Smooth muscle cell (in vitro differentiated cells): ENCODE data around the gene HMCES. TPM values are rescaled to one million over a fixed set of nuclear protein-coding genes. Genes with fewer than 3 reads are reported as not detected.

Source experiments
- DNase-seq: peaks from one replicate; lab custom pipeline; 2025; ENCODE audit not compliant: unreplicated experiment; lab: John Stamatoyannopoulos, UW
- H2AFZ ChIP-seq: fragments of 200-600 bp; sonication (generic); 2 replicates; pipeline ENCODE4 v1.6.0; 2016; ENCODE audit warnings: antibody characterized with exemption, low read depth, mild to moderate bottlenecking
- H3F3A ChIP-seq: fragments of 200-600 bp; sonication (generic); 2 replicates; pipeline ENCODE4 v1.6.0; 2017; ENCODE audit warnings: antibody characterized with exemption, low read depth
- H3K27ac ChIP-seq: fragments of 200-600 bp; sonication (generic); 2 replicates; pipeline ENCODE4 v1.5.1; 2016; ENCODE audit warnings: low read depth, mild to moderate bottlenecking
- H3K27me3 ChIP-seq: fragments of 200-600 bp; sonication (generic); 2 replicates; pipeline ENCODE4 v1.6.1; 2016; ENCODE audit warnings: low read depth, mild to moderate bottlenecking
- H3K36me3 ChIP-seq: fragments of 200-600 bp; sonication (generic); 2 replicates; pipeline ENCODE4 v1.5.1; 2016; ENCODE audit warnings: low read depth
- H3K4me1 ChIP-seq: fragments of 200-600 bp; sonication (generic); 2 replicates; pipeline ENCODE4 v1.5.1; 2016; ENCODE audit warnings: low read depth
- H3K4me2 ChIP-seq: fragments of 200-600 bp; sonication (generic); 2 replicates; pipeline ENCODE4 v1.6.0; 2016; ENCODE audit warnings: mild to moderate bottlenecking
- H3K4me3 ChIP-seq: fragments of 200-600 bp; sonication (generic); 2 replicates; pipeline ENCODE4 v1.5.1; 2016; ENCODE audit warnings: mild to moderate bottlenecking
- H3K79me2 ChIP-seq: fragments of 200-600 bp; sonication (generic); 2 replicates; pipeline ENCODE4 v1.6.0; 2016; ENCODE audit warnings: low read depth, mild to moderate bottlenecking
- H3K9ac ChIP-seq: fragments of 200-600 bp; sonication (generic); 2 replicates; pipeline ENCODE4 v1.6.0; 2016; ENCODE audit warnings: low read depth
- H3K9me3 ChIP-seq: fragments of 200-600 bp; sonication (generic); replicated peaks from 2 replicates; pipeline ENCODE4 v1.5.1; 2016; ENCODE audit warnings: low read depth
- H4K20me1 ChIP-seq: fragments of 200-600 bp; sonication (generic); 2 replicates; pipeline ENCODE4 v1.6.0; 2016; ENCODE audit warnings: low read depth
- WGBS: methylation state at CpG from one replicate; pipeline ENCODE4 v1.1.7; 2016; ENCODE audit warnings: low lambda C conversion rate; 5-methylcytosine and 5-hydroxymethylcytosine counted together
- microRNA-seq: library from miRNA; unstranded; fragments of <30 nt; microRNA quantifications from one replicate; pipeline ENCODE4, GENCODE V29; 2016; ENCODE audit warnings: borderline number of aligned reads
- polyA plus RNA-seq: library from polyadenylated mRNA; unstranded; fragments of >200 nt; fragmentation: Nextera tagmentation; extraction: Ambion mirVana; gene quantifications from 2 replicates; pipeline ENCODE4 v1.2.1, GENCODE V29; 2016
- small RNA-seq: library from RNA; depleted of rRNA; stranded (forward); fragments of <200 nt; gene quantifications from one replicate; pipeline ENCODE3, GENCODE V24; 2014
- total RNA-seq: library from RNA; depleted of rRNA; stranded (reverse); fragments of >200 nt; gene quantifications from 2 replicates; pipeline ENCODE4 v1.2.3, GENCODE V29; 2014
- TF ChIP-seq, protein P1 (sequence below): fragments of 200-600 bp; sonication (generic); IDR thresholded peaks from 2 replicates; pipeline ENCODE4 v1.5.1; 2017; ENCODE audit warnings: borderline replicate concordance, mild to moderate bottlenecking, antibody characterized with exemption; ENCODE audit not compliant: insufficient read depth, poor library complexity, severe bottlenecking

The HMCES gene
- total and polyA plus RNA-seq, 2 experiments from 2014 or later: 15.2 to 25.0 TPM

DNA sequence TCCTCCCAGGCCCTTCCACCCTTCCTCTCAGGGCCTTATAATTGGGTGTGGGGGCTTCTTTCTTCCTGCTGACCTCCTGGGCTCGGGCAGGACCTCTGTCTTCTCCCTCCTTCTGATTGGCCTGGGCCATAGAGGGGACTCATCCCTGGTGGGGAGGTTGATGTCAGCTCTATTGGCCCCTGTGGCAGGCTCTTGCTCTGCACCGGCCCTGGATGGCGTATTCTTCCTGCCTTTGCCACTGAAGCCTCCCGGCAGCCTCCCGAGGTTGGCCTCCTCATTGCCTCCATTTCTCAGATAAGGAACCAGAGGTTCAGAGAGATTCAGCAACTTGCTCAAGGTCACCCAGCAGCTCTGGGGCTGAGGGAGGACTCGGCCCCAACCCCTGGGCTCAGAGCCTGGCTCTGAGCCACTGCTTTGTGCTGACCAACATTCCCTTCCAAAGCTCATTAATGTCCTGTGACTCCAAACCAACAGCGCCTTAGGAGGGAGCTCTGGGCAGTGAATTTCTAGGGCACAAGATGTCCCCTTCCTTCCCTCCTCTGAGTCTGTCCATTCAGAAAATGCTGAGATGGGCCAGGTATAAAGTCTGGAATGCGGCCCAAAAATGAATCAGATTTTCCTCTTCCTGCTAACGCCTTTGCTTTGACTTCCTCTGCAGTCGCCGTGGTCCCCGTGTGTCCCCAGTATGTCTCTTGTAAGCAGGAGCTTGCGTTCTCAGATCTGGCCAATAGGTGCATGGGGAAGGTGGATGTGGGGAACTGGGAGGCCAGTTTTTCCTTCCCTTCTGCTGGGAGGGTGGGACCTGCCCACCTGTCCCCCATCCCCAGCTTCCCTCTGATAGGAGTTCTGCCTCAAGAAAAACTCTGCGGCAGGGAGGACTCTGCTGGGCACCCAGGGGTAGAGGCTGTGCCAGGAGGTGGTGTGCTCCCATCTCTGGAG is 74.2 kb downstream of the HMCES start:
- no peak overlapping the region for H3K27ac ChIP-seq
- no peak overlapping the region for H3K4me3 ChIP-seq
- no peak overlapping the region for H2AFZ ChIP-seq
- no peak overlapping the region for H3K9ac ChIP-seq
- TF ChIP-seq, protein P1, sequence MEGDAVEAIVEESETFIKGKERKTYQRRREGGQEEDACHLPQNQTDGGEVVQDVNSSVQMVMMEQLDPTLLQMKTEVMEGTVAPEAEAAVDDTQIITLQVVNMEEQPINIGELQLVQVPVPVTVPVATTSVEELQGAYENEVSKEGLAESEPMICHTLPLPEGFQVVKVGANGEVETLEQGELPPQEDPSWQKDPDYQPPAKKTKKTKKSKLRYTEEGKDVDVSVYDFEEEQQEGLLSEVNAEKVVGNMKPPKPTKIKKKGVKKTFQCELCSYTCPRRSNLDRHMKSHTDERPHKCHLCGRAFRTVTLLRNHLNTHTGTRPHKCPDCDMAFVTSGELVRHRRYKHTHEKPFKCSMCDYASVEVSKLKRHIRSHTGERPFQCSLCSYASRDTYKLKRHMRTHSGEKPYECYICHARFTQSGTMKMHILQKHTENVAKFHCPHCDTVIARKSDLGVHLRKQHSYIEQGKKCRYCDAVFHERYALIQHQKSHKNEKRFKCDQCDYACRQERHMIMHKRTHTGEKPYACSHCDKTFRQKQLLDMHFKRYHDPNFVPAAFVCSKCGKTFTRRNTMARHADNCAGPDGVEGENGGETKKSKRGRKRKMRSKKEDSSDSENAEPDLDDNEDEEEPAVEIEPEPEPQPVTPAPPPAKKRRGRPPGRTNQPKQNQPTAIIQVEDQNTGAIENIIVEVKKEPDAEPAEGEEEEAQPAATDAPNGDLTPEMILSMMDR: no peak
- H3K36me3 ChIP-seq: no peaks in the 10 kb centered on the region
- H3K4me2 ChIP-seq: no peak overlapping the region
- H3K79me2 ChIP-seq: no peaks in the 10 kb centered on the region
- no peaks in the 10 kb centered on the region for H3K4me1 ChIP-seq
- DNase-seq: no peak
- H3F3A ChIP-seq: no peaks in the 10 kb centered on the region
- H3K27me3 ChIP-seq: no peaks in the 10 kb centered on the region
- H4K20me1 ChIP-seq: no peaks in the 10 kb centered on the region
- 96% methylated on average over 14 of the region's 14 CpGs for WGBS
- no peaks in the 10 kb centered on the region for H3K9me3 ChIP-seq

DNA sequence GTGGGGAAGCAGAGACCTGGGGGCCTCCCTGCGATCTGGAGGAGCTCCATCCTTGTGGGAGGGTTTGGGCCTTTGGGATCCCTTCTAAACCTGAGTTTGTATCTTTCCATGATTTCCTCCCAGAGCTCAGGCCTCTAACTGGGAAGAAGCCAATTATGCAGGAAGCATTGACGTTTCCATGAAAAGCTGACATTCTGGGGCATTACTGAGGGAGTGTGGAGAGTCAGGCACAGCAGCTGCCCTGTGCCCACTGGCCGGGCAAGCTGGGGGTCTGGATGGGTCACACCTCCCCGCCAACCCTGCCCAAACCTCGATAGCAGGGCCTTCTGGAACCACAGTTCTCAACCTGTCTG is 74.9 kb downstream of the HMCES start:
- Histone ChIP-seq H3K4me1 (no peaks in the 10 kb centered on the region), H3K79me2 (no peaks in the 10 kb centered on the region), H3K4me3 (no peak overlapping the region), H3K27ac (no peak overlapping the region), H2AFZ (no peak overlapping the region), H3K27me3 (no peaks in the 10 kb centered on the region), H3K36me3 (no peaks in the 10 kb centered on the region), H4K20me1 (no peaks in the 10 kb centered on the region), H3K4me2 (no peak overlapping the region), H3F3A (no peaks in the 10 kb centered on the region), H3K9me3 (no peaks in the 10 kb centered on the region), H3K9ac (no peak overlapping the region)
- TF ChIP-seq, protein P1: no peak
- DNase-seq: no peak
- 92% methylated on average over 5 of the region's 5 CpGs for WGBS

Small RNA genes lying within 50 kb of the gene (microRNA-seq; reads per million reads assigned to microRNA genes)
- 2.3 reads per million for gene MIR6826

Small RNA genes lying within 50 kb of the gene (small RNA-seq; reads per million reads assigned to genes)
- gene MIR6826: not detected

Other genes starting within 250 kb of the HMCES start
- gene GP9, start 218.1 kb upstream of the HMCES start, total RNA-seq: not detected in 2 replicates
- not detected in 2 replicates for gene GP9, start 218.1 kb upstream of the HMCES start, polyA plus RNA-seq
- 9.5 and 15.8 TPM in 2 replicates for gene RAB43, start 157.1 kb upstream of the HMCES start, total RNA-seq
- gene RAB43, start 157.1 kb upstream of the HMCES start, polyA plus RNA-seq: 17.1 and 20.8 TPM in 2 replicates
- 10.2 and 19.3 TPM in 2 replicates for gene ISY1, start 117.8 kb upstream of the HMCES start, total RNA-seq
- 47.3 and 60.0 TPM in 2 replicates for gene ISY1, start 117.8 kb upstream of the HMCES start, polyA plus RNA-seq
- gene CNBP, start 95.0 kb upstream of the HMCES start, total RNA-seq: 181 and 185 TPM in 2 replicates
- 198 and 229 TPM in 2 replicates for gene CNBP, start 95.0 kb upstream of the HMCES start, polyA plus RNA-seq
- 177 and 210 TPM in 2 replicates for gene COPG1, start 29.3 kb upstream of the HMCES start, total RNA-seq
- gene COPG1, start 29.3 kb upstream of the HMCES start, polyA plus RNA-seq: 228 and 265 TPM in 2 replicates
- gene EFCAB12, start 149.8 kb downstream of the HMCES start, total RNA-seq: 0.09 and 0.76 TPM in 2 replicates
- gene EFCAB12, start 149.8 kb downstream of the HMCES start, polyA plus RNA-seq: 0.90 TPM in 1 of 2 replicates, not detected in the other
- 23.1 and 28.9 TPM in 2 replicates for gene MBD4, start 161.1 kb downstream of the HMCES start, total RNA-seq
- gene MBD4, start 161.1 kb downstream of the HMCES start, polyA plus RNA-seq: 26.5 and 26.8 TPM in 2 replicates
- gene IFT122, start 161.4 kb downstream of the HMCES start, total RNA-seq: 17.3 and 17.4 TPM in 2 replicates
- 13.2 and 13.4 TPM in 2 replicates for gene IFT122, start 161.4 kb downstream of the HMCES start, polyA plus RNA-seq
- gene RHO, start 249.8 kb downstream of the HMCES start, total RNA-seq: 0.63 TPM in 1 of 2 replicates, not detected in the other
- gene RHO, start 249.8 kb downstream of the HMCES start, polyA plus RNA-seq: not detected in 2 replicates